ENCODE results near the gene TRIM9. TPM values are rescaled to one million over a fixed set of nuclear protein-coding genes. Genes with fewer than 3 reads are reported as not detected.

Gene TRIM9
- total and polyA plus RNA-seq, 9 of the 15 experiments (the other 6 are each of a cell fraction or from before 2014, with no cell fraction given) = 0.03 to 0.15 (median 0.04) TPM; not detected in 4

DNA sequence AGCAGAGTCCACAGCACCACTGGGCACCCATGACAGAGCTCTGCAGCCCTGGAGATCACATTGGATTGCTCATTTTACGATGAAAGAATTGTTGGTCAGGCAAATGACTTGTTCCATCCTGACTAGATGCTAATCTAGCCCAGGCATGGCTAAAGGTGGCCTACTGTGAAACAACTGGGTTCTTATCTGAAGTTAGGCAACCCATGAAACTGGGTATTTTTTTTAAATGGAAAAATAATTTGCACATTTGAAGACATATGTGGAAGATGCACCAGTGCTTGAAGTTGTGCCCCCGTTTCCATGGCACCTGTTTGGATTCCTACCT is 158.9 kb downstream of the TRIM9 start:
- H3K4me2 ChIP-seq (ENCODE audit: insufficient read depth, low read length) = no peak overlapping the region
- DNase-seq (ENCODE audit: extremely low read depth in 1 of 4, low spot score in 3 of 4) (no peak), FAIRE-seq (no peak), ATAC-seq (no peak)
- POLR2A ChIA-PET = no interaction called here
- H3K9me3 ChIP-seq (replicated peaks; ENCODE audit: control insufficient read depth, insufficient read depth, low read depth, low read length) = no peaks in the 10 kb centered on the region
- no peak overlapping the region for H2AFZ ChIP-seq (ENCODE audit: low read depth, low read length)
- intact Hi-C loops (cut with micrococcal nuclease) (no loop called here), in situ Hi-C loops (cut with MboI) (no loop called here)
- no peak overlapping the region for H3K27ac ChIP-seq (ENCODE audit: extremely low read depth, low read depth, low read length)
- H3K4me3 ChIP-seq = no peak overlapping the region
- WGBS (ENCODE audit: insufficient coverage, low coverage, missing lambda C conversion rate) = 25% methylated on average over 1 of the region's 2 CpGs
- TF ChIP-seq ZBTB17 (CRISPR knock-in tag; IDR thresholded peaks at IDR 0.05) (no peak), RBM34 (IDR thresholded peaks at IDR 0.05; ENCODE audit: borderline replicate concordance, insufficient read depth, low read length) (no peak)
- TF ChIP-seq, protein P1, sequence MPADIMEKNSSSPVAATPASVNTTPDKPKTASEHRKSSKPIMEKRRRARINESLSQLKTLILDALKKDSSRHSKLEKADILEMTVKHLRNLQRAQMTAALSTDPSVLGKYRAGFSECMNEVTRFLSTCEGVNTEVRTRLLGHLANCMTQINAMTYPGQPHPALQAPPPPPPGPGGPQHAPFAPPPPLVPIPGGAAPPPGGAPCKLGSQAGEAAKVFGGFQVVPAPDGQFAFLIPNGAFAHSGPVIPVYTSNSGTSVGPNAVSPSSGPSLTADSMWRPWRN (IDR thresholded peaks at IDR 0.05; ENCODE audit: low read depth) = no peak
- CTCF ChIA-PET (ENCODE audit: low intra/inter-chr PET ratio) = no interaction called here
- BruUV-seq (replicated peaks) = no TSS peak
- peaks cover 17% of the 10 kb centered on the region; the same call in 2 of the 3 replicates for H3K36me3 ChIP-seq (ENCODE audit: control insufficient read depth, insufficient read depth, low read length)
- no peak overlapping the region for H3K9ac ChIP-seq (ENCODE audit: insufficient read depth in 1 of 2, low read depth in 2 of 2, low read length in 2 of 2)
- H3K4me1 ChIP-seq (replicated peaks in 1 of 2; ENCODE audit: control insufficient read depth in 2 of 2, insufficient read depth in 2 of 2, low read length in 2 of 2) = peaks cover 0 to 10% of the 10 kb centered on the region in 2 experiments; a peak in 4 of 5 replicates
- peaks cover 3% of the 10 kb centered on the region for H3K9me1 ChIP-seq (ENCODE audit: control insufficient read depth, insufficient read depth, low read length)
- no peaks in the 10 kb centered on the region; the same call in 1 of the 2 replicates for H4K20me1 ChIP-seq (replicated peaks; ENCODE audit: control insufficient read depth, insufficient read depth, low read length)
- no peaks in the 10 kb centered on the region for H3K79me2 ChIP-seq (ENCODE audit: control insufficient read depth, insufficient read depth, low read length)
- H3K27me3 ChIP-seq (ENCODE audit: control insufficient read depth in 2 of 2, insufficient read depth in 2 of 2, low read length in 2 of 2) = no peaks in the 10 kb centered on the region

DNA sequence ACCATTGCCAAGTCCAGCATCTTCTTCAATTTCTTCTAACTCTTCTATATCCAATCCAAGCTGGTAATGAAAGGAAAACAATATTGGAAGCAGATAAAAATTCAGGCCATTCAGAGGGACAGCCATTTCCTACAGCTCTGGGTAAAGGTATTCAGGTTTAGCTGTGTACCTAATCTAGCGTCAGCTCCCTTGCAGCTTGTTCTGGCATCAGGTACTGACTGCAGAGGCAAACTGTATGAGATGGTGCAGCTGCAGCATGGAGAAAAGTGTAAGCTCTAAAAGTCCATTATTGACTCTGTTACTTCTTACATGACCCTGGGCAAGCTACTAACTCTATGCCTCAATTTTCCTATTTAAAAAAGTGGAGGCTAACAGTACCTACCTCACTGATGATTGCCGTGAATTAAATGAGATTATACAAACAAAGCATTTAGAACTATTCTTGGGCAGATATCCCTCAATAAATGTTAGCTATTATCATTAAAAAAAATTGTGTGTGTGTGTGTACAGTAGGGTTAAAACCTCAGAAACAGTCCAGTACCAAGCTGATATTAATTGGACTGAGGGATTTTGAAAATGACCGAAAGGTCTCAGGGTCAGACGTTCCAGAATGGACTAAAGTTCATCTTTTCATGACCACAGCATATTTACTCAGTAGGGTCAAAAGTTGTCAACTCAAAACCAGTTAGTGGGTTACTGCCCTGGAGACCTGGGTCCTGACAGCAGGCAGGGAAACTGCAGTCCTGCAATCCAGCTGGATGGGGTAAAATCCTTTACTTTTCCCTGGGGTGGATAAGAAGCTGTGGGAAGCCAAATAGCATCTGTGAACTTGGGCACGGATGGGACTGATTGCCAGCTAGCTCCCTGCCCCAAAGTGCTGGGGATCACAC is 159.5 kb downstream of the TRIM9 start:
- 44% methylated on average over 5 of the region's 5 CpGs for WGBS (ENCODE audit: insufficient coverage, low coverage, missing lambda C conversion rate)
- Histone ChIP-seq H3K27ac (ENCODE audit: extremely low read depth, low read depth, low read length) (no peak overlapping the region), H3K79me2 (ENCODE audit: control insufficient read depth, insufficient read depth, low read length) (no peaks in the 10 kb centered on the region), H3K4me2 (ENCODE audit: insufficient read depth, low read length) (no peak overlapping the region), H3K4me3 (no peak overlapping the region), H3K36me3 (ENCODE audit: control insufficient read depth, insufficient read depth, low read length) (peaks cover 16% of the 10 kb centered on the region; the same call in 2 of the 3 replicates), H2AFZ (ENCODE audit: low read depth, low read length) (no peak overlapping the region), H3K27me3 (ENCODE audit: control insufficient read depth in 2 of 2, insufficient read depth in 2 of 2, low read length in 2 of 2) (no peaks in the 10 kb centered on the region), H3K9ac (ENCODE audit: insufficient read depth in 1 of 2, low read depth in 2 of 2, low read length in 2 of 2) (no peak overlapping the region), H3K4me1 (replicated peaks in 1 of 2; ENCODE audit: control insufficient read depth in 2 of 2, insufficient read depth in 2 of 2, low read length in 2 of 2) (peaks cover 0 to 10% of the 10 kb centered on the region in 2 experiments; a peak in 4 of 5 replicates), H3K9me1 (ENCODE audit: control insufficient read depth, insufficient read depth, low read length) (peaks cover 3% of the 10 kb centered on the region), H3K9me3 (replicated peaks; ENCODE audit: control insufficient read depth, insufficient read depth, low read depth, low read length) (no peaks in the 10 kb centered on the region), H4K20me1 (replicated peaks; ENCODE audit: control insufficient read depth, insufficient read depth, low read length) (no peaks in the 10 kb centered on the region; the same call in 1 of the 2 replicates)
- in situ Hi-C loops (cut with MboI) (no loop called here), intact Hi-C loops (cut with micrococcal nuclease) (no loop called here)
- BruUV-seq (replicated peaks) = no TSS peak
- ChIA-PET CTCF (ENCODE audit: low intra/inter-chr PET ratio) (no interaction called here), POLR2A (no interaction called here)
- FAIRE-seq = no peak
- ATAC-seq = no peak
- no peak for DNase-seq (ENCODE audit: extremely low read depth in 1 of 4, low spot score in 3 of 4)
- TF ChIP-seq, protein P2, sequence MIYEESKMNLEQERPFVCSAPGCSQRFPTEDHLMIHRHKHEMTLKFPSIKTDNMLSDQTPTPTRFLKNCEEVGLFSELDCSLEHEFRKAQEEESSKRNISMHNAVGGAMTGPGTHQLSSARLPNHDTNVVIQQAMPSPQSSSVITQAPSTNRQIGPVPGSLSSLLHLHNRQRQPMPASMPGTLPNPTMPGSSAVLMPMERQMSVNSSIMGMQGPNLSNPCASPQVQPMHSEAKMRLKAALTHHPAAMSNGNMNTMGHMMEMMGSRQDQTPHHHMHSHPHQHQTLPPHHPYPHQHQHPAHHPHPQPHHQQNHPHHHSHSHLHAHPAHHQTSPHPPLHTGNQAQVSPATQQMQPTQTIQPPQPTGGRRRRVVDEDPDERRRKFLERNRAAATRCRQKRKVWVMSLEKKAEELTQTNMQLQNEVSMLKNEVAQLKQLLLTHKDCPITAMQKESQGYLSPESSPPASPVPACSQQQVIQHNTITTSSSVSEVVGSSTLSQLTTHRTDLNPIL (CRISPR knock-in tag; IDR thresholded peaks at IDR 0.05) = no peak
- TF ChIP-seq SRF (CRISPR knock-in tag; IDR thresholded peaks at IDR 0.05) (no peak), HCFC1 (IDR thresholded peaks at IDR 0.05; ENCODE audit: low read depth, low read length) (no peak), IFI16 (CRISPR knock-in tag; IDR thresholded peaks at IDR 0.05) (no peak), KDM2B (CRISPR knock-in tag; IDR thresholded peaks at IDR 0.05) (no peak), ASH1L (IDR thresholded peaks at IDR 0.05; ENCODE audit: borderline replicate concordance, low read depth, partially characterized antibody) (no peak), TOE1 (IDR thresholded peaks at IDR 0.05; ENCODE audit: borderline replicate concordance) (no peak), TOE1 (CRISPR knock-in tag; IDR thresholded peaks at IDR 0.05; ENCODE audit: borderline replicate concordance, low read depth) (no peak), ZNF239 (CRISPR knock-in tag; IDR thresholded peaks at IDR 0.05) (no peak), HDAC2 (IDR thresholded peaks at IDR 0.05) (no peak), EWSR1 (IDR thresholded peaks at IDR 0.05; ENCODE audit: borderline replicate concordance, low read depth, partially characterized antibody) (no peak)

All from K562 (cell line).